Stomach smooth muscle (tissue), 2 donors: ENCODE results near the gene SLC10A3.

Experiments
- H3K27ac ChIP-seq: one replicate; pipeline ENCODE4 v1.7.0; 2013; ENCODE audit warnings: mild to moderate bottlenecking, low read length, inconsistent platforms
- H3K27me3 ChIP-seq, 2 donors: one replicate each; pipeline ENCODE4 v1.7.0; 2013; ENCODE audit warnings: low read length in 2 of 2; ENCODE audit not compliant: insufficient read depth in 2 of 2, control insufficient read depth in 1 of 2
- H3K36me3 ChIP-seq, 2 donors: one replicate each; pipeline ENCODE4 v1.7.0; 2013; ENCODE audit warnings: low read length in 2 of 2; ENCODE audit not compliant: control insufficient read depth in 2 of 2, insufficient read depth in 2 of 2
- H3K4me1 ChIP-seq: one replicate; pipeline ENCODE4 v1.7.0; 2013; ENCODE audit warnings: low read length; ENCODE audit not compliant: control insufficient read depth, insufficient read depth
- H3K4me3 ChIP-seq, 2 donors: one replicate each; pipeline ENCODE4 v1.7.0; 2013; ENCODE audit warnings: low read length in 2 of 2
- H3K9ac ChIP-seq, 2 donors: one replicate each; pipeline ENCODE4 v1.7.0; 2013; ENCODE audit warnings: low read length in 2 of 2, mild to moderate bottlenecking in 1 of 2
- H3K9me3 ChIP-seq, 2 donors: one replicate each; pipeline ENCODE4 v1.7.0; 2013; ENCODE audit warnings: low read length in 2 of 2; ENCODE audit not compliant: control insufficient read depth in 2 of 2
- donor health status: healthy.
- donor health status: Pancreatic carcinoma.

The SLC10A3 gene

GRCh38 chrX:154470914-154471568 lies 19.4 kb downstream of the SLC10A3 start:
- H3K36me3 ChIP-seq: peaks cover 0 to 11% of the 10 kb centered on the region in 2 donors

GRCh38 chrX:154470434-154470833 lies 20.0 kb downstream of the SLC10A3 start:
- Histone ChIP-seq H3K4me1 (no peaks in the 10 kb centered on the region), H3K36me3 (peaks cover 0 to 9% of the 10 kb centered on the region in 2 donors), H3K4me3 (no peak overlapping the region), H3K9me3 (no peaks in the 10 kb centered on the region), H3K9ac (no peak overlapping the region), H3K27me3 (peaks cover 0 to 2% of the 10 kb centered on the region in 2 donors), H3K27ac (no peak overlapping the region)

More at GRCh38 chrX:154470914-154471568, 19.4 kb downstream of the SLC10A3 start:
- Histone ChIP-seq H3K4me3 (no peak overlapping the region), H3K4me1 (no peaks in the 10 kb centered on the region), H3K9me3 (no peaks in the 10 kb centered on the region), H3K27ac (no peak overlapping the region), H3K27me3 (peaks cover 0 to 2% of the 10 kb centered on the region in 2 donors), H3K9ac (no peak overlapping the region)

- H3K4me3 ChIP-seq: no peak overlapping the region
- H3K27me3 ChIP-seq: peaks cover 0 to 2% of the 10 kb centered on the region in 2 donors
- peaks cover 0 to 9% of the 10 kb centered on the region in 2 donors for H3K36me3 ChIP-seq
- H3K27ac ChIP-seq: no peak overlapping the region
- no peaks in the 10 kb centered on the region for H3K9me3 ChIP-seq
- H3K4me1 ChIP-seq: no peaks in the 10 kb centered on the region
- H3K9ac ChIP-seq: no peak overlapping the region
Measured at GRCh38 chrX:154469880-154470279, 20.5 kb downstream of the SLC10A3 start.

GRCh38 chrX:154469114-154469513 lies 21.3 kb downstream of the SLC10A3 start:
- H3K36me3 ChIP-seq: peaks cover 0 to 9% of the 10 kb centered on the region in 2 donors

GRCh38 chrX:154468217-154468616 lies 22.2 kb downstream of the SLC10A3 start:
- no peak overlapping the region for H3K9ac ChIP-seq
- H3K9me3 ChIP-seq: no peaks in the 10 kb centered on the region
- no peak overlapping the region for H3K4me3 ChIP-seq
- H3K27ac ChIP-seq: no peak overlapping the region
- peaks cover 0 to 2% of the 10 kb centered on the region in 2 donors for H3K27me3 ChIP-seq
- no peaks in the 10 kb centered on the region for H3K4me1 ChIP-seq
- peaks cover 0 to 9% of the 10 kb centered on the region in 2 donors for H3K36me3 ChIP-seq

More at GRCh38 chrX:154469114-154469513, 21.3 kb downstream of the SLC10A3 start:
- no peaks in the 10 kb centered on the region for H3K4me1 ChIP-seq
- H3K27ac ChIP-seq: no peak overlapping the region
- no peaks in the 10 kb centered on the region for H3K9me3 ChIP-seq
- H3K27me3 ChIP-seq: peaks cover 0 to 2% of the 10 kb centered on the region in 2 donors
- no peak overlapping the region for H3K9ac ChIP-seq
- no peak overlapping the region for H3K4me3 ChIP-seq

GRCh38 chrX:154467556-154467955 lies 22.9 kb downstream of the SLC10A3 start:
- no peak overlapping the region for H3K27ac ChIP-seq
- no peaks in the 10 kb centered on the region for H3K4me1 ChIP-seq

GRCh38 chrX:154466907-154467306 lies 23.5 kb downstream of the SLC10A3 start:
- peaks cover 0 to 2% of the 10 kb centered on the region in 2 donors for H3K27me3 ChIP-seq
- no peak overlapping the region for H3K27ac ChIP-seq
- no peaks in the 10 kb centered on the region for H3K9me3 ChIP-seq
- H3K4me3 ChIP-seq: no peak overlapping the region
- no peaks in the 10 kb centered on the region for H3K4me1 ChIP-seq
- H3K36me3 ChIP-seq: peaks cover 0 to 9% of the 10 kb centered on the region in 2 donors
- no peak overlapping the region for H3K9ac ChIP-seq

More at GRCh38 chrX:154467556-154467955, 22.9 kb downstream of the SLC10A3 start:
- Histone ChIP-seq H3K9ac (no peak overlapping the region), H3K4me3 (no peak overlapping the region), H3K27me3 (peaks cover 0 to 2% of the 10 kb centered on the region in 2 donors), H3K9me3 (no peaks in the 10 kb centered on the region), H3K36me3 (peaks cover 0 to 9% of the 10 kb centered on the region in 2 donors)

- Histone ChIP-seq H3K9ac (no peak overlapping the region), H3K36me3 (peaks cover 0 to 10% of the 10 kb centered on the region in 2 donors), H3K9me3 (no peaks in the 10 kb centered on the region), H3K27ac (no peak overlapping the region), H3K4me1 (no peaks in the 10 kb centered on the region), H3K4me3 (no peak overlapping the region), H3K27me3 (peaks cover 0 to 2% of the 10 kb centered on the region in 2 donors)
Measured at GRCh38 chrX:154466036-154466435, 24.4 kb downstream of the SLC10A3 start.

GRCh38 chrX:154465601-154466000 lies 24.8 kb downstream of the SLC10A3 start:
- no peaks in the 10 kb centered on the region for H3K4me1 ChIP-seq
- H3K9ac ChIP-seq: no peak overlapping the region
- peaks cover 0 to 6% of the 10 kb centered on the region in 2 donors for H3K36me3 ChIP-seq
- H3K27me3 ChIP-seq: peaks cover 0 to 2% of the 10 kb centered on the region in 2 donors
- H3K9me3 ChIP-seq: no peaks in the 10 kb centered on the region
- no peak overlapping the region for H3K4me3 ChIP-seq
- no peak overlapping the region for H3K27ac ChIP-seq

GRCh38 chrX:154464806-154465365 lies 25.5 kb downstream of the SLC10A3 start:
- no peaks in the 10 kb centered on the region for H3K9me3 ChIP-seq
- no peaks in the 10 kb centered on the region for H3K4me1 ChIP-seq
- no peak overlapping the region for H3K9ac ChIP-seq
- no peak overlapping the region for H3K4me3 ChIP-seq
- H3K27ac ChIP-seq: no peak overlapping the region
- no peaks in the 10 kb centered on the region for H3K27me3 ChIP-seq
- H3K36me3 ChIP-seq: peaks cover 0 to 2% of the 10 kb centered on the region in 2 donors
